ENCODE measurements around the gene PIGM.

Gene PIGM

DNA sequence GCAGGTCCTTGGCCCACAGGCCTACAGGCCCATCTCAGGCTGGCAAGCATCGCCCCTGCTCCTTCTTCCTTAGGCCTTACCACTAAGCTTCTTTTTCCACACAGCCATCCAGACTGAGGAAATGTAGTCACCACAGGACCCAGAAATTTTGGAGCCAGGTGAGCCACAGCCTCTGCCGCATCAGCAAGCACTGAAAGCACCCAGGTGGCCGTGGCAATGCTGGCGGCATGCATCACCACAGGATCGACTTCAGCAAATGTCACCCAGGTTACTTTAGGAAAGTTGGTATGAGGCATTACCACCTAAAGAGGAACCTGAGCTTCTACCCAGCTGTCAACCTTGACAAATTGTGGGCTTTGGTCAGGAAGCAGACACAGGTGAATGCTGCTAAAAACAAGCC lies 11.6 kb downstream of the PIGM start:
- DNase-seq, result no peak

GRCh38 chr1:160018900-160019299 lies 12.9 kb downstream of the PIGM start:
- DNase-seq, result no peak

- no peak for DNase-seq
Measured at GRCh38 chr1:160018347-160018746, 13.4 kb downstream of the PIGM start.

GRCh38 chr1:160017592-160017991 lies 14.2 kb downstream of the PIGM start:
- DNase-seq, result no peak

DNA sequence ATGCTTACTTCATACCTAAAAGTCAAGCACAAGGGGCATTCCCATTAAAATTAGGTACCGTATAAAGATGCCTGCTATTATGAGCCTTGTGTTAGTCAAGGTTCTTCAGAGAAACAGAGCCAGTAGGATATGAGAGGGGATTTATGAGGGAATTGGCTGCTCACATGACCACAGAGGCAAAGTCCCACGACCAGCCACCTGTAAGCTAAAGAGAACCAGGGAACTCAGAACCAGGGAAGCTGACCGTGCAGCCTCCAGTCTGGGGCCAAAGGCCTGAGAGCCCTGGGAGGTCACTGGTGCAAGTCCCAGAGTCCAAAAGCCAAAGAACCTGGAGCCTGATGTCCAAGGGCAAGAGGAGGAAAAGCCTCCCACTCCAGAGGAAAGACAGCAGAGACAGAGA lies 20.0 kb downstream of the PIGM start:
- no peak for DNase-seq

DNA sequence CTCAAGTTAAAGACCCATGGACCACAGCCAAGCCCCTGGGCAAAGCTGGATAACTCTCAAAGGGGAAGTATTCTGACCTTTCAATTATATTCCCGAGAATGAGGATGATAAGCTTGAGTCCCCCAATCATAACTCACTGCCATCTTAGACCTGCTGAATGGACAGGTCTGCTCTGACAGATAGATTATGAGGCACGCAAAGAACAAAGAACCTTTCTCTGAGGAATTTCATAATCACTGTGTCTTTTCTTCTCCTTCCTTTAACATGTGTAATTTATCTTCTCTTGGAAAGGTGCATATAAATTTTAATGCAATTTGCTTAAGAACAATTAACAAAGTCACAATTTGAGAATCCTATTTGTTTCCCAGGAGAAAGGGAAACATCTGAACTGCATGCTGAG lies 22.0 kb downstream of the PIGM start:
- DNase-seq, result no peak

DNA sequence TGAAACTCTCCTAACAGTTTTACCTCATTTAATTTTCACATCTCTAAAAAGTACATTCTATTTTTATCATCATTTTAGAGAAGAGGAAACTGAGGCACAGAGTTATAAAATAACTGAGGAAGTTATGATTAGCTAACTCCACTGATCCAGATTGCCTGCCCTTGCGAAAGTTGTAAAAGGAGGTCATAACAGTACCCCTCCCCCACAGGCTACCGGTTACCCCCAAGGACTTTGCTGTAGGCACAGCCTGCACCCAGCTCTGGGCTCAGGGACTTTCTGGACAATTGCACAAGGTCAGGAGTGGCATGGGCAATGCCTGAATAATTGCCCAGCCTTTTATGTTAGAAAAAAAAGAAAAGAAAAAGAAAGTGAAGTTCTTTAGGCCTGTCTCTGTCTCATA lies 22.7 kb downstream of the PIGM start:
- DNase-seq, result no peak

DNA sequence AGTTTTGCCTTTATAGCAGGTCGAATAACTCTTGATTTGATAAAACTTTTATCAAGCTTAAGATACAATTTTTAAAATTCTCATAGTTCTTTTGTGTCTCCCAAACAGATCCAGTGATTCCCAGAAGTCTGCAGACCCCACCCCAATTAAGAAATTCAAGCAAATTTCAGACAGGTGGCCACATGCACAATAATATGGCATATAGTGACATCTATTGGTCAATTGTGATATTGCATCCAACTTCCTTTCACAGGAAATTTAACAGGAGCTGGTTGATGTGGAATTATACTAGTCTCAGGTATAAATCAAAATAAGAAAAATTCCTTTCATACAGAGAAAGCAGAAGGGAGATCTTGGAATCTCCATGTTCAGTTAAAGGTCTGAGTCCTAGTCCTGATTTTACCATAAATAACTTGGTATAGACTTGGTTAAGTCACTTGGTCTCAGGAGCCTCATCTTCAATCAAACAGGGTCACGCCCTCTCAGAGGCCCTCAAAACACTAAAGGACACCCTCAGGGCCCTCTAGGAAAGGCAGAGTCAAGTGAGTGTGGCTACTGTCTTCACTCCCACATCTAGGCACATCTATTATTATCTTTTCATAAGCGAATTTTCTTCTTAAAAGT lies 24.1 kb downstream of the PIGM start:
- DNase-seq, result no peak

- no peak for DNase-seq
Measured at GRCh38 chr1:160006312-160006940, 25.4 kb downstream of the PIGM start.

GRCh38 chr1:160005070-160005469 lies 26.7 kb downstream of the PIGM start:
- no peak for DNase-seq

GRCh38 chr1:160004425-160004824 lies 27.4 kb downstream of the PIGM start:
- no peak for DNase-seq

DNA sequence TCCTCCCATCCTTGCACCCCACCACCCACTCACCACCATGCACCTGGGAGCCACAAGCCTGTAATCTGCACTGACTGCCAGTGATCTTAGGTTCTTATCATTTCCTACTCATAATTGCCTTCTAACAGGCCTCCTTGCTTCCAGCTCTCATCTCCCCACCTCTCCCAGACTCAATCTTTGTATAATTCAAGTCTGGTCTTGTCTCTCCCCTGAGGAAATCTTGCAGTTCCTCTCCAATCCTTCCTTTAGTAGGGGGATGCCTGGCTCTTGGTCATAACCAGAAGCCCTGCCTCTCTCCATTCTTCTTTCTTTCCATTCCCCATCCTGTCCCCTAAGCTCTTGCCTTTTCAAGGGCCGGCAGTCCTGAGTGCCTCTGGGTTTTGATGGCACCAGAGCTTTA lies 27.8 kb downstream of the PIGM start:
- no peak for DNase-seq

DNA sequence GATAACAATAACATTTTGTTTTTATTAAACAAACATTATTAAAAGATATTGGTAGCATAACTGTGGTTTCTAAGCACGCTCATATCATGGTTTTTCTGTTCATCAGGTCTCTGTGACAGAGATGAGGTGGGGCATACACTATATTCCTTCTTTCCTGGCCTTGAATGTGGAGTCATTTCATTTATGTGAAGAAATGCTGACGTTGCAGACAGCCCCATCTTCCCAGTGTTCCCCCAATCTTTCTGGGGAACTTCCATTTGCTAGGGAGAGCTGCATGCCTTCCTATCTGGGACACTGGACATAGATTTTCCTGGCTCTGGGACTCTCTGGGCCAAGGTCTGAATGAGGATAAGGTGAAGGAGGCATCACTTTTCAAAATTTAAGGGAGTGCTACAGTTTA lies 30.4 kb downstream of the PIGM start:
- DNase-seq, result no peak

- no peak for DNase-seq
Measured at GRCh38 chr1:159999204-159999603, 32.6 kb downstream of the PIGM start.

GRCh38 chr1:159996653-159997052 lies 35.1 kb downstream of the PIGM start:
- DNase-seq, result no peak

- no peak for DNase-seq
Measured at GRCh38 chr1:159994896-159995295, 36.9 kb downstream of the PIGM start.

GRCh38 chr1:159993911-159994310 lies 37.9 kb downstream of the PIGM start:
- DNase-seq, result no peak

GRCh38 chr1:159992161-159992560 lies 39.6 kb downstream of the PIGM start:
- DNase-seq, result no peak

DNA sequence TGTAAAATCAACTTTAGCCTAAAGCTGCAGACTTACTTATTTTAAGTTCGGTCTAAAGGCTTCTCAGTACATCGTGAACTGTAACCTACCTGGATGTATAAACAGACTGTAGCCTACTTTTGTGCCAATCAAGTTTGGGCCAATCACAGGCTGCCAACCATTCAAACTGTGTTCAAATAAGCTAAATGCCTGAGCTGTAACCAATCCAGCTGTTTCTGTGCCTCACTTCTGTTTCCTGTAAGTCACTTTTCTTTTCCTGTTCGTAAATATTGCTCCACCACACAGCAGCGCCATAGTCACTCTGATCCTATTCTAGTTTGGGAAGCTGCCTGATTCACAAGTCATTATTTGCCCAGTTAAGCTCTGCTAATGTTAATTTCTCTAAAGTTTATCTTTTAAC lies 40.3 kb downstream of the PIGM start:
- no peak for DNase-seq

DNA sequence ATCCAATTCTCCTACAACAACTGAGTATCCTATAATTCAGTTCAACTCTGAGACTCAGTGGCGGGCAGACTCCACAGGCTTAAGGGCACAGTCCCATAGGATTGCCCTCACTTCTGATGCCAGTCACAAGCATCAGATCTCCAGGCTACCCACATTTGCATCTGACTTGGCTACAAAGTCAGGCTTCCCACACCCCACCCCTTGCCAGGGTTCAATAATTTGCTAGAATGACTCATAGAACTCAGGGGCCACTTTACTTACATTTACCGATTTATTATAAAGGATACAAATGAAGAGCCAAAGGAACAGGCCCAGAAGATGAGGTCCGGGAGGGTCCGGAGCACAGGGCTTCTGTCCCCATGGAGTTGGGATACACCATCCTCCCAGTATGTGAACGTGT lies 41.8 kb downstream of the PIGM start:
- no peak for DNase-seq

DNA sequence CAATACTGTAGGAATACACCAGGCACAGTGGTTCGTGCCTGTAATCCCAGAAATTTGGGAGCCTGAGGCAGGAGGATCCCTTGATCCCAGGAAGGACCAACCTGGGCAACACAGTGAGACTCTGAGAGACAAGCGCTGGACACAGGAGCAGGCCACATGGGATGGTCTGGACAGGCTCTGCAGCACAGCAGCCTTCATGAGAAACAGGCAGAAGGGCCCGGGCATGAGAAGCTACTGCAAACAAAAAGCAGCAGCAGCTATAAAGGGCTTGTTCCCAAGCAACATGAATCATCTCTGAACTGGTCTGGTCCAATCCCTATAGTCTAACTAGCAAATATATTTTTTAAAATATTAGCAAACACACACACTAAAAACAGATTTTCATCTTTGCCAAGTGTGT lies 42.2 kb downstream of the PIGM start:
- no peak for DNase-seq

DNA sequence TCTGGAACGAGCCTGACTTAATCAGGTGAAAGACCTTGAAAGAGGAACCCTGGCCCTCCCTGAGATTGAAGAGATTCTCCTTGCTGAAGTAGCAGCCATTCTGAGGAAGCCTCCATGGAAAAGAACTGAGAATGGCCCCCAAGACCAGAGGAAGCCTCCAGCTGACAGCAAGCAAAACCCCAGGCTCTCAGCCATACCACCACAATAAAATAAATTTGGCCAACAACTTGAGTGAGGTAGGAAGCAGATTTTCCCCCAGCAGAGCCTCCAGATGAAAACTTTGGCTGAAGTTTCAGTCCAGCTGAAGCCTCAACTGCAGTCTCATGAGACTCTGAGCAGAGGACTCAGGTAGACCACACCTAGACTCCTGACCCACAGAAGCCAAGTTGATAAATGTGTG lies 43.8 kb downstream of the PIGM start:
- no peak for DNase-seq

DNA sequence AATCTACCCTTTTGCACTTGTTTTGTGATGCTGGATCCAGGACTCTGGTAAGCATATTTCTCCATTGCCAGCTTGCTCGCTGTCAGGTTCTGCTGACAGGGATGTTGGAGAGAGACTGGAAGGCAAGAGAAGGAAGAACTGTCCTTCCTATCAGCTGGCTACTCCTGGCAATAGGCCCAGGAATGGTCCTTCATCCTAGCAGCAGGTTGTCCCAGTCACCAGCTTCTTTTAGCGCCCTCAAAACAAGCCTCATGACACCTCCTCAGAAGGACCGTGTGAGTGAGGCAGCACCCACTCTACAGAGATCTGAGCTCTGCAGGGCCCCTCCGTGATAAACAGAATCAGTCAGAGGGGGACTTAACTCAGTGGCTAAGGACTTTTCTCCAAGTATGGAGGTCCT lies 44.6 kb downstream of the PIGM start:
- DNase-seq, result no peak

DNA sequence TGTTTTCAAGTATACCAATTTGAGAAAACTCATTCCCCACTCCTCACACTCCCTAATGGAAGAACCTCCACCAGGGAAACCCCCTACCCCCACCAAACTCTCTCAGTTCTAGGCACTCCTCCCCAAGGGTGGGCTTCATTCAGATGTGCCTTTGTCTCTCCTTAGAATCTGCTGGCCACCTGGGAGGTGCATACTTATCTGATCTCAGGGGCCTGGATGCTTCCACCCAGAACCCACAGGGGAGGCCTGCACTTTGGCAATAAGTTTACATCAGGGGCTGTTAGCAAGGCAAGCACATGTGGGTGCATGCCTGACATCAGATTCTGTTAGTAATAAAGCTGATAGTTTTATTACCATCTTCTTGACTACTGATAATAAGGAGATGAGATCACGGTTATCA lies 45.3 kb downstream of the PIGM start:
- no peak for DNase-seq

DNA sequence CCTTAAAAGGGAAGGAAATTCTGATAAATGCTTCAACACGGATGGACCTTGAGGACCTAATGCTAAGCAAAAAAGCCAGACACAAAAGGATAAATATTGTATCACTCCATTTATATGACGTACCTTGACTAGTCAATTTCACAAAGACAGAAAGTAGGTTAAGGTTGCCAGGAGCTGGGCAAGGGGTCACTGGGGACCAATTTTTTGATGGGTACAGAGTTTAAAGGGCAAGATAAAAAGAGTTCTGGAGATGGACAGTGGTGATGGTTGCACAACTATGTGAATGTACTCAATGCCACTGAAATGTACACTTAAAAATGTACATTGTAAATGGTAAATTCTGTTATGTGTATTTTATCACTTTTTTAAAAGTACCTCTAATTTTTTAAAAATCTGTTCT lies 45.7 kb downstream of the PIGM start:
- no peak for DNase-seq
